Loucy (cell line): ENCODE measurements around the gene ZNF738.

Source experiments
- H2AFZ ChIP-seq: fragments of 200-600 bp; sonication (generic); 2 replicates; pipeline ENCODE4 v1.6.0; 2016; ENCODE audit warnings: antibody characterized with exemption, mild to moderate bottlenecking, low read length, moderate library complexity
- H3F3A ChIP-seq: fragments of 200-600 bp; 2 replicates; pipeline ENCODE4 v1.6.0; 2016; ENCODE audit warnings: antibody characterized with exemption, low read depth, mild to moderate bottlenecking
- H3K27me3 ChIP-seq: fragments of 200-600 bp; sonication (generic); 2 replicates; pipeline ENCODE4 v1.6.1; 2014; ENCODE audit warnings: low read length, mild to moderate bottlenecking; ENCODE audit not compliant: insufficient read depth, poor library complexity, severe bottlenecking
- H3K36me3 ChIP-seq: fragments of 200-600 bp; sonication (generic); 2 replicates; pipeline ENCODE4 v1.6.1; 2016; ENCODE audit warnings: low read length; ENCODE audit not compliant: insufficient read depth
- H3K4me1 ChIP-seq: fragments of 200-600 bp; sonication (generic); 2 replicates; pipeline ENCODE4 v1.5.1; 2014; ENCODE audit warnings: low read length, mild to moderate bottlenecking; ENCODE audit not compliant: insufficient read depth, poor library complexity, severe bottlenecking
- H3K4me2 ChIP-seq: fragments of 200-600 bp; sonication (generic); 2 replicates; pipeline ENCODE4 v1.6.0; 2014; ENCODE audit warnings: antibody characterized with exemption, low read length, low read depth, mild to moderate bottlenecking; ENCODE audit not compliant: poor library complexity, severe bottlenecking
- H3K4me3 ChIP-seq: fragments of 200-600 bp; sonication (generic); 2 replicates; pipeline ENCODE4 v1.5.1; 2014; ENCODE audit warnings: low read length, mild to moderate bottlenecking, mixed read lengths; ENCODE audit not compliant: poor library complexity, severe bottlenecking
- H3K79me2 ChIP-seq: fragments of 200-600 bp; sonication (generic); 2 replicates; pipeline ENCODE4 v1.6.1; 2014; ENCODE audit warnings: low read length; ENCODE audit not compliant: insufficient read depth
- H3K9ac ChIP-seq: fragments of 200-600 bp; sonication (generic); 2 replicates; pipeline ENCODE4 v1.6.0; 2014; ENCODE audit warnings: mild to moderate bottlenecking, low read depth, low read length, moderate library complexity; ENCODE audit not compliant: poor library complexity, severe bottlenecking
- H3K9me2 ChIP-seq: fragments of 200-600 bp; sonication (generic); replicated peaks from 2 replicates; pipeline ENCODE4 v1.6.1; 2016; ENCODE audit warnings: low read depth, low read length, mixed read lengths
- H3K9me3 ChIP-seq: fragments of 200-600 bp; sonication (generic); 2 replicates; pipeline ENCODE4 v1.6.1; 2014; ENCODE audit warnings: mild to moderate bottlenecking, antibody characterized with exemption, low read length, low read depth; ENCODE audit not compliant: insufficient read depth
- H4K20me1 ChIP-seq: fragments of 200-600 bp; sonication (generic); 2 replicates; pipeline ENCODE4 v1.6.0; 2014; ENCODE audit warnings: antibody characterized with exemption, low read length, mild to moderate bottlenecking; ENCODE audit not compliant: insufficient read depth, poor library complexity, severe bottlenecking
- CTCF ChIP-seq: fragments of 200-600 bp; sonication (generic); conservative IDR thresholded peaks from 2 replicates; pipeline ENCODE4 v1.5.1; 2014; ENCODE audit warnings: mild to moderate bottlenecking, antibody characterized with exemption, low read length
- EZH2phosphoT487 ChIP-seq: fragments of 200-600 bp; IDR thresholded peaks from 2 replicates; pipeline ENCODE4 v1.6.1; 2018; ENCODE audit warnings: antibody characterized with exemption, mild to moderate bottlenecking, moderate library complexity, borderline replicate concordance

Gene ZNF738

GRCh38 chr19:21323000-21323399 is 35.8 kb upstream of the ZNF738 start:
- peak overlapping the region; percentile 51 for H3K9ac ChIP-seq
- H3K4me3 ChIP-seq = peak overlapping the region; percentile 30
- TF ChIP-seq EZH2phosphoT487 = no peak
- TF ChIP-seq CTCF = no peak
- peak overlapping the region; percentile 54 for H3K4me2 ChIP-seq
- no peaks in the 10 kb centered on the region for H3K9me2 ChIP-seq
- peaks cover 62% of the 10 kb centered on the region for H4K20me1 ChIP-seq
- no peak overlapping the region for H2AFZ ChIP-seq
- no peaks in the 10 kb centered on the region; the same call in 1 of the 2 replicates for H3K9me3 ChIP-seq
- H3K27me3 ChIP-seq = no peaks in the 10 kb centered on the region
- H3K79me2 ChIP-seq = peaks cover 98% of the 10 kb centered on the region
- H3K36me3 ChIP-seq = no peaks in the 10 kb centered on the region
- H3K4me1 ChIP-seq = peaks cover 26% of the 10 kb centered on the region
- no peaks in the 10 kb centered on the region for H3F3A ChIP-seq

- peaks cover 76% of the 10 kb centered on the region for H3K79me2 ChIP-seq
- no peak overlapping the region for H2AFZ ChIP-seq
- H3K9me2 ChIP-seq = no peaks in the 10 kb centered on the region
- H3K4me1 ChIP-seq = peaks cover 30% of the 10 kb centered on the region
- no peaks in the 10 kb centered on the region; the same call in 1 of the 2 replicates for H3K9me3 ChIP-seq
- H3K4me3 ChIP-seq = peak overlapping the region; percentile 58
- no peaks in the 10 kb centered on the region for H3K36me3 ChIP-seq
- H3F3A ChIP-seq = no peaks in the 10 kb centered on the region
- H3K27me3 ChIP-seq = no peaks in the 10 kb centered on the region
- H4K20me1 ChIP-seq = peaks cover 34% of the 10 kb centered on the region
- TF ChIP-seq EZH2phosphoT487 (no peak), CTCF (no peak)
- H3K4me2 ChIP-seq = peak overlapping the region; percentile 64
- H3K9ac ChIP-seq = no peak overlapping the region
Observed at GRCh38 chr19:21326169-21326568, 32.6 kb upstream of the ZNF738 start.

- H3K79me2 ChIP-seq = peaks cover 54% of the 10 kb centered on the region
- peak overlapping the region; percentile 88; the same call in 1 of the 2 replicates for H2AFZ ChIP-seq
- no peaks in the 10 kb centered on the region for H3K36me3 ChIP-seq
- H3K27me3 ChIP-seq = no peaks in the 10 kb centered on the region
- H3K9ac ChIP-seq = peak overlapping the region; percentile 87
- no peaks in the 10 kb centered on the region for H3F3A ChIP-seq
- peak overlapping the region; percentile 84 for H3K4me2 ChIP-seq
- TF ChIP-seq EZH2phosphoT487 = no peak
- TF ChIP-seq CTCF = no peak
- no peaks in the 10 kb centered on the region for H3K9me2 ChIP-seq
- peaks cover 23% of the 10 kb centered on the region for H3K4me1 ChIP-seq
- peaks cover 18% of the 10 kb centered on the region for H4K20me1 ChIP-seq
- no peaks in the 10 kb centered on the region; the same call in 1 of the 2 replicates for H3K9me3 ChIP-seq
- peak overlapping the region; percentile 81 for H3K4me3 ChIP-seq
Observed at GRCh38 chr19:21328406-21328805, 30.4 kb upstream of the ZNF738 start.
